AG09309 (cell line): Measurements from ENCODE around the gene CDK6.

Experiments
- DNase-seq: peaks from one replicate; pipeline ENCODE4 v3.0.0-alpha.2; 2010; ENCODE audit warnings: low read depth
- H3K4me3 ChIP-seq: 2 replicates; pipeline ENCODE4 v1.5.1; 2011; ENCODE audit warnings: mild to moderate bottlenecking, low read depth, low read length, moderate library complexity; ENCODE audit not compliant: control insufficient read depth
- TF ChIP-seq, protein P1 (sequence below): IDR thresholded peaks from 2 replicates; pipeline ENCODE4 v1.5.1; 2011; ENCODE audit warnings: mild to moderate bottlenecking, low read depth, low read length, inconsistent platforms; ENCODE audit not compliant: insufficient read depth, control insufficient read depth; ENCODE audit errors: missing control alignments

The CDK6 gene

GRCh38 chr7:92732316-92733036, 103.9 kb downstream of the CDK6 start:
- no peak for DNase-seq
- H3K4me3 ChIP-seq: no peak overlapping the region
- TF ChIP-seq, protein P1, sequence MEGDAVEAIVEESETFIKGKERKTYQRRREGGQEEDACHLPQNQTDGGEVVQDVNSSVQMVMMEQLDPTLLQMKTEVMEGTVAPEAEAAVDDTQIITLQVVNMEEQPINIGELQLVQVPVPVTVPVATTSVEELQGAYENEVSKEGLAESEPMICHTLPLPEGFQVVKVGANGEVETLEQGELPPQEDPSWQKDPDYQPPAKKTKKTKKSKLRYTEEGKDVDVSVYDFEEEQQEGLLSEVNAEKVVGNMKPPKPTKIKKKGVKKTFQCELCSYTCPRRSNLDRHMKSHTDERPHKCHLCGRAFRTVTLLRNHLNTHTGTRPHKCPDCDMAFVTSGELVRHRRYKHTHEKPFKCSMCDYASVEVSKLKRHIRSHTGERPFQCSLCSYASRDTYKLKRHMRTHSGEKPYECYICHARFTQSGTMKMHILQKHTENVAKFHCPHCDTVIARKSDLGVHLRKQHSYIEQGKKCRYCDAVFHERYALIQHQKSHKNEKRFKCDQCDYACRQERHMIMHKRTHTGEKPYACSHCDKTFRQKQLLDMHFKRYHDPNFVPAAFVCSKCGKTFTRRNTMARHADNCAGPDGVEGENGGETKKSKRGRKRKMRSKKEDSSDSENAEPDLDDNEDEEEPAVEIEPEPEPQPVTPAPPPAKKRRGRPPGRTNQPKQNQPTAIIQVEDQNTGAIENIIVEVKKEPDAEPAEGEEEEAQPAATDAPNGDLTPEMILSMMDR: no peak

DNA sequence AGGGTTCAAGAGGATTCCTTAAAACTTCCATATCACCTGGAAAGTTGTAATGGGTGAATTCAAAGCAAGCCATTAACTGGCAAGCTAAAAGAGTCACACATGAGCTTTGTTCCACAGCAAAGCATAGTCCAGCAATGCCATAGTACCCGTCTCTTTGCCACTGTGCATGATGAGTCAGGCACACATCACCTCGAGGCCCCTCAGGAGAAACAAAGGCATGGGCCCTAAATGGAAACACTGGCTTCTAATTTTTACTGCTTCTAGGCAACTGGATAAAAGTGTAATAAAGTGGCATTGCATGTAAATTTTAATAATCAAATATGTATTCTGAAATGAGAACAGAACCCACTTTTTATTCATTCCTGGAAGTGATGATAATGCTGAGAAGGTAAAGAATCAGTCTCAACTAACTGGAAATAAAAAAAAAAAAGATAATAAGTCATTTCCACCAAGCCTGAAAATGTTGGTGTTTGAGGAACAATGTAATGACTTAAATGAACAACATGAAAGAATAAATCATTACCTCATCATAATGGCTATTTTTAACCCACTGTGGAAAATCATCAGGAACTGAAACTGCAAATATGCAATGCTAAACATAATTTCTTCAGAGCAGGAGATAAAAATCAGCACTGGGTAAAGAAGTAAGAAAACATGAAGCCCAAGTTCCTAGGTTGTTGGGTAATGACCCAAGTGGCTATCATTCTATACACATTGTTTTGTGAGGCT, 104.9 kb downstream of the CDK6 start:
- H3K4me3 ChIP-seq: no peak overlapping the region
- TF ChIP-seq, protein P1: no peak
- no peak for DNase-seq

- no peak overlapping the region for H3K4me3 ChIP-seq
- TF ChIP-seq, protein P1: no peak
- no peak for DNase-seq
These were observed 105.6 kb downstream of the CDK6 start for GRCh38 chr7:92730808-92731207.

DNA sequence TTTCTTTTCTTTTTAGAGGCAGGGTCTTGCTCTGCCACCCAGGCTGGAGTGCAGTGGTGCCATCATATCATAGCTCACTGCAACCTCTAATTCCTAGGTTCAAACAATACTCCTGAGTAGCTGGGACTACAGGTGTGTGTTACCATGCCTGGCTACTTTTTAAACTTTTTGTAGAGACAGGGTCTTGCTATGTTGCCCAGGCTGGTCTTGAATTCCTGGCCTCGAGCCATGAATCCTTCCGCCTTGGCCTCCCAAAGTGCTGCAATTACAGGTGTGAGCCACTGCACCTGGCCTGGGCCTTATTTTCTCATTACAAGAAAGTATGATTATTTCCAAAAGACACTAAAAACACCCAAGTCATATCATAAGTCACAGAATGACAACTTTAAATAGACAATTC, 106.6 kb downstream of the CDK6 start:
- TF ChIP-seq, protein P1: no peak
- no peak overlapping the region for H3K4me3 ChIP-seq
- DNase-seq: no peak

DNA sequence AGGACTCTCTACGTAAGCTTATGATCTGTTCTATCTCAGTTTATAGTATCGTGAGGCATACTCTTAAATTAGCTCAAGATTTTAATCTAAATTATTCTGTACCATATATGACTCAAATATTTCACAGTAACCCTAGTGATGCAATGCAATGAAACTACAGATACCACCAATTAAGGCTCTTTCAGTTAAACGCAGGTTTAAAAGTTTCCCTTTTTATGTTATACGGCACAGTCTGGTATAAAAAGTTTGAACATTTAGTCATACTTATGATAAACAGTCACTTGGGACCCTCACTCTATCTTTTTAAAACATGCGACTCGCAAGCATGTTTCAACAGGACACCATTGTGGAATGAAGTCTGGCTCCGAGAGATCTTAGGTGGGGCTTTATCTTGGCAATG, 107.2 kb downstream of the CDK6 start:
- TF ChIP-seq, protein P1: no peak
- DNase-seq: no peak
- no peak overlapping the region for H3K4me3 ChIP-seq

DNA sequence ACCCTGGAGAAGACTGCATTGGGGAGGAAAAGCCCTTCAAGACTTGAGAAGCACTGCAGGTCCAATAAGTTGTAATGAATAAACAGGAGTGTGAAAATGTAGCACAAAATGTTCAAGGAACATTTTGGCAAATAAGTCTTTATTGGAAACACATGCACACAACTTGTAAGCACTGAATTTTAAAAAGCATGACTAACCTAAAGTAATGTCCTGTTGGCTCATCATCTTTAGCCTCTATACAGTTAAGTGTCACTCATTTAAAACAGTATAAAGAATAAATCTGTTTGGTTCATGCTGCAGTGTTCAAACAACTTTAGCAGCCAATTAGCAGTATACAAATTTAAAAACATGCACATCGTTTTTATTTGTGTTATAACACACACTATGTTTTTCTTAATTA, 108.6 kb downstream of the CDK6 start:
- H3K4me3 ChIP-seq: no peak overlapping the region
- DNase-seq: no peak
- TF ChIP-seq, protein P1: no peak
